K562 (cell line): ENCODE measurements around the gene RPE. TPM values are rescaled to one million over a fixed set of nuclear protein-coding genes. Genes with fewer than 3 reads are reported as not detected.

Experiments used
- ATAC-seq: fragments of 200-7000 bp; cut with Tn5 transposase; 3 replicates; pipeline ENCODE4 v1.9.1; 2020; ENCODE audit warnings: moderate library complexity
- BruUV-seq: library from RNA; stranded (reverse); fragments of 400-500 nt; replicated peaks from 2 replicates; lab custom pipeline; 2021; lab: Mats Ljungman, UMichigan
- CTCF ChIA-PET: fragments of 300-600 bp; formaldehyde crosslinking; extraction: SDS; loops from one replicate; lab custom pipeline; 2021; ENCODE audit warnings: low intra/inter-chr PET ratio; lab: Yijun Ruan, JAX
- POLR2A ChIA-PET: fragments of 300-600, 350-650 bp; sonication (Branson Sonifier 250); formaldehyde crosslinking; extraction: SDS; loops from one replicate; lab custom pipeline; 2021; ENCODE audit warnings: antibody characterized with exemption, inconsistent platforms; lab: Yijun Ruan, JAX
- DNase-seq, 4 experiments: peaks; one replicate each; pipeline versions ENCODE4 v3.0.0 to v3.0.0-alpha.2; 2011 to 2018; ENCODE audit warnings: low spot score in 3 of 4, mixed read lengths in 3 of 4; ENCODE audit errors: extremely low read depth in 1 of 4
- FAIRE-seq: peaks from 2 replicates; lab custom pipeline; 2011; peaks lifted over from hg19 to GRCh38; lab: Jason Lieb, UNC
- H2AFZ ChIP-seq: 2 replicates; pipeline ENCODE4 v1.6.0; 2011; ENCODE audit warnings: low read depth, low read length, control low read depth, inconsistent platforms
- H3K27ac ChIP-seq: fragments of 200-600 bp; 3 replicates; pipeline ENCODE4 v1.8.0; 2011; ENCODE audit warnings: low read depth, mild to moderate bottlenecking, control low read depth, inconsistent platforms, low read length, moderate library complexity, mixed read lengths; ENCODE audit errors: extremely low read depth
- H3K27me3 ChIP-seq, 2 experiments: fragments of 300-600 bp in 1 of 2; 2 replicates in 1 of 2; 3 replicates in 1 of 2; pipeline versions ENCODE4 v1.6.0 to v1.8.0; 2011; ENCODE audit warnings: inconsistent platforms in 2 of 2, low read length in 2 of 2, mild to moderate bottlenecking in 1 of 2, mixed read lengths in 1 of 2, moderate library complexity in 1 of 2; ENCODE audit not compliant: control insufficient read depth in 2 of 2, insufficient read depth in 2 of 2
- H3K36me3 ChIP-seq: fragments of 300-600 bp; 3 replicates; pipeline ENCODE4 v1.8.0; 2011; ENCODE audit warnings: mild to moderate bottlenecking, low read length, inconsistent platforms; ENCODE audit not compliant: control insufficient read depth, insufficient read depth
- H3K4me1 ChIP-seq, 2 experiments: fragments of 200-600 bp in 1 of 2; replicated peaks in 1 of 2; 2 replicates in 1 of 2; 3 replicates in 1 of 2; pipeline versions ENCODE4 v1.5.1 to v1.8.0; 2011; ENCODE audit warnings: inconsistent platforms in 2 of 2, low read length in 2 of 2, mild to moderate bottlenecking in 1 of 2, mixed read lengths in 1 of 2, moderate library complexity in 1 of 2; ENCODE audit not compliant: control insufficient read depth in 2 of 2, insufficient read depth in 2 of 2
- H3K4me2 ChIP-seq: 2 replicates; pipeline ENCODE4 v1.6.1; 2011; ENCODE audit warnings: low read length, control low read depth, inconsistent platforms, mixed read lengths; ENCODE audit not compliant: insufficient read depth
- H3K4me3 ChIP-seq: fragments of 200-600 bp; sonication (generic), shearing (Covaris generic); 2 replicates; pipeline ENCODE4 v1.5.1; 2016; ENCODE audit warnings: control low read depth, inconsistent platforms
- H3K79me2 ChIP-seq: fragments of 200-600 bp; 3 replicates; pipeline ENCODE4 v1.8.0; 2011; ENCODE audit warnings: low read length, inconsistent platforms; ENCODE audit not compliant: control insufficient read depth, insufficient read depth
- H3K9ac ChIP-seq, 2 experiments: 2 replicates each; pipeline versions ENCODE4 v1.6.0 to v1.6.1; 2011; ENCODE audit warnings: low read depth in 2 of 2, low read length in 2 of 2, control low read depth in 1 of 2, inconsistent platforms in 1 of 2, mild to moderate bottlenecking in 1 of 2, mixed read lengths in 1 of 2; ENCODE audit not compliant: insufficient read depth in 1 of 2
- H3K9me1 ChIP-seq: one replicate; pipeline ENCODE4 v1.6.0; 2011; ENCODE audit warnings: inconsistent platforms, mild to moderate bottlenecking, low read length, moderate library complexity; ENCODE audit not compliant: control insufficient read depth, insufficient read depth
- H3K9me3 ChIP-seq: replicated peaks from 2 replicates; pipeline ENCODE4 v1.5.1; 2011; ENCODE audit warnings: low read depth, low read length, inconsistent platforms; ENCODE audit not compliant: control insufficient read depth, insufficient read depth
- H4K20me1 ChIP-seq: replicated peaks from 2 replicates; pipeline ENCODE4 v1.6.1; 2011; ENCODE audit warnings: low read length, inconsistent platforms, mixed read lengths; ENCODE audit not compliant: control insufficient read depth, insufficient read depth
- DPF2 ChIP-seq: fragments of 450-650 bp; IDR thresholded peaks from 2 replicates; pipeline ENCODE4 v1.6.1; 2016
- MBD2 ChIP-seq: sonication (generic); IDR thresholded peaks from 2 replicates; pipeline ENCODE4 v1.6.1; 2016; ENCODE audit warnings: low read depth, borderline replicate concordance
- MEIS2 ChIP-seq: fragments of 450-650 bp; IDR thresholded peaks from 2 replicates; pipeline ENCODE4 v1.6.1; 2014; ENCODE audit warnings: mild to moderate bottlenecking; ENCODE audit not compliant: partially characterized antibody
- RBM22 ChIP-seq: fragments of 200-400 bp; formaldehyde crosslinking; IDR thresholded peaks from 2 replicates; pipeline ENCODE4 v1.6.1; 2018; ENCODE audit warnings: low read length, low read depth; ENCODE audit not compliant: poor library complexity, severe bottlenecking
- SPI1 ChIP-seq: IDR thresholded peaks from 2 replicates; pipeline ENCODE4 v1.6.1; 2011; ENCODE audit warnings: low read depth, low read length, control low read depth, borderline replicate concordance
- ZBED1 ChIP-seq: IDR thresholded peaks from 2 replicates; pipeline ENCODE4 v1.6.1; 2014
- WGBS: fragments of 100-300 bp; shearing (Covaris generic); methylation state at CpG from one replicate; pipeline ENCODE4 v1.1.6; 2016; ENCODE audit warnings: low coverage, mixed read lengths; ENCODE audit not compliant: insufficient coverage; ENCODE audit errors: missing lambda C conversion rate; 5-methylcytosine and 5-hydroxymethylcytosine counted together
- in situ Hi-C: fragments of 300-500 bp; cut with MboI; formaldehyde crosslinking; loops from 4 replicates; pipeline ENCODE4 v1.15.0; 2018; ENCODE audit warnings: inconsistent platforms, mixed read lengths
- intact Hi-C: fragments of 100-400 bp; cut with micrococcal nuclease; formaldehyde crosslinking; loops from 2 replicates; pipeline ENCODE4 v1.14.2; 2022
- polyA plus RNA-seq, 8 experiments: library from polyadenylated mRNA; depleted of rRNA in 4 of 8; stranded (reverse) in 5 of 8; unstranded in 3 of 8; fragments of >200 nt; fragmentation: Nextera tagmentation in 2 of 8; fragmentation: Illumina TruSeq in 1 of 8; extraction: Ambion mirVana in 2 of 8; extraction: Trizol in 1 of 8; gene quantifications; 2 replicates each; pipeline versions ENCODE4 v1.2.1 to v1.2.3, GENCODE V29; 2011 to 2014; ENCODE audit warnings: inconsistent platforms in 1 of 8, missing spikeins in 1 of 8
- total RNA-seq, 7 experiments: library from RNA; depleted of rRNA in 6 of 7; stranded (reverse); fragments of >200 nt in 6 of 7; fragmentation: Illumina TruSeq in 2 of 7; extraction: Trizol in 2 of 7; gene quantifications; 2 replicates each; pipeline versions ENCODE4 v1.2.1 to v1.2.3, GENCODE V29; 2011 to 2021; ENCODE audit warnings: low replicate concordance in 1 of 7
- TF ChIP-seq, protein P1 (sequence below): fragments of 250-450 bp; sonication (Bioruptor Pico); IDR thresholded peaks from 2 replicates; pipeline ENCODE4 v1.8.0; 2021; ENCODE audit warnings: moderate library complexity, mild to moderate bottlenecking, inconsistent platforms
- TF ChIP-seq, protein P2 (sequence below), 2 experiments: IDR thresholded peaks in 1 of 2; conservative IDR thresholded peaks in 1 of 2; 2 replicates each; pipeline ENCODE4 v1.6.1; 2016; ENCODE audit warnings: low read depth in 2 of 2, mild to moderate bottlenecking in 1 of 2, missing compliant biosample characterization in 1 of 2, missing genetic modification characterization in 1 of 2, moderate library complexity in 1 of 2
- TF ChIP-seq, protein P3 (sequence below): fragments of 250-450 bp; sonication (Bioruptor Pico); IDR thresholded peaks from 2 replicates; pipeline ENCODE4 v1.5.0; 2021; ENCODE audit warnings: mild to moderate bottlenecking, borderline replicate concordance

The RPE gene
- total and polyA plus RNA-seq, 9 of the 15 experiments (the other 6 are each of a cell fraction or from before 2014, with no cell fraction given) = 33.5 to 65.3 (median 50.4) TPM

DNA sequence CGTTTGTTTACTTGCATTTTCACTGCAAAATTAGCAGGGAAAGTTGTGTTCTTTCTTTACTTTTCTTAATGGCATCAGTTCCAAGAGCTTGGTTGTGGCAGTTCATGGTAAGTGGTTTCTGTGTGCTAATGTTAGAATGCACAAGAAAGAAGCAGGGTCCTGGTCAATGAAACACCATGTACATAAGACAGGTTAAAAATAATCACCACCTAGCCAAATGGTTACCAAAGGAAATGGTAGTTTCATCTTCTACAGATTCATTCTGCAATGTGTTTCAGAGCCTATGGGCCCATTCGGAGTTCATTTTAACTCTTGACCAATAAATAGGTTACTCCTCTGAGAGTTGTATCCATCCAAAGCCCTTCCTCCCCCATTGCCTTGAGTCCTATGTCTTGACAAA, 18.1 kb upstream of the RPE start:
- Histone ChIP-seq H3K4me1 (no peaks in the 10 kb centered on the region; a peak in 2 of 5 replicates), H3K27me3 (no peaks in the 10 kb centered on the region), H3K4me2 (no peak overlapping the region), H2AFZ (no peak overlapping the region), H3K9ac (no peak overlapping the region), H4K20me1 (no peaks in the 10 kb centered on the region), H3K27ac (no peak overlapping the region), H3K9me3 (no peaks in the 10 kb centered on the region), H3K9me1 (no peaks in the 10 kb centered on the region), H3K4me3 (no peak overlapping the region), H3K36me3 (no peaks in the 10 kb centered on the region), H3K79me2 (no peaks in the 10 kb centered on the region)
- POLR2A ChIA-PET = interaction anchor here (1.0 kb wide), 1 partner anchor 225 kb away, joined by 3 read pairs; no protein-coding TSS in a partner anchor
- WGBS = 13% methylated on average over 2 of the region's 2 CpGs
- intact Hi-C loops = no loop called here
- CTCF ChIA-PET = no interaction called here
- in situ Hi-C loops = no loop called here
- TF ChIP-seq, protein P1, sequence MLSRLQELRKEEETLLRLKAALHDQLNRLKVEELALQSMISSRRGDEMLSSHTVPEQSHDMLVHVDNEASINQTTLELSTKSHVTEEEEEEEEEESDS (CRISPR knock-in tag) = no peak
- TF ChIP-seq RBM22 (no peak), DPF2 (no peak)
- DNase-seq (no peak), ATAC-seq (no peak), FAIRE-seq (no peak)
- no TSS peak for BruUV-seq

DNA sequence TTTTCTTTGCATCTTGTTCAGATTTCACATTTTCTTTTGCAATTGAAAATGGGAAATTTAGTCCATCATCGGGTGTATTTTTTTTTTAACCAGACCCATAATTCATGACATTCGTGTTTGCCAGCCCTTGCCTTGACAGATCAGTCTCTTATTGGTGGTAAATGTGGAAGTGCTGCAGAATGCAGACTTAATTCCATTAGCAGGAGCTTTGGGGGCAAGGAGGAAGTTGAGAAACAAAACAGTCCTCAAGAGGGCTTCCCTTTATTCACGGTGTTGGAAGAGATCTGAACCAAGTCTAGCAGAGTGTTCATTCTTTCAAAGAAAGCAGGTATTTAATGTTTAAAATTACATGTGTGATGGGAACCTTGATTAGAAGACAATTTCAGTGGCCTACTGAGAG, 16.6 kb upstream of the RPE start:
- in situ Hi-C loops (no loop called here), intact Hi-C loops (loop anchor here (5.0 kb wide), 1 partner anchor 186 kb away; the partner anchor contains the start of gene KANSL1L)
- POLR2A ChIA-PET = no interaction called here
- FAIRE-seq (no peak), DNase-seq (no peak), ATAC-seq (no peak)
- Histone ChIP-seq H3K4me3 (no peak overlapping the region), H3K79me2 (no peaks in the 10 kb centered on the region), H3K9me1 (no peaks in the 10 kb centered on the region), H4K20me1 (no peaks in the 10 kb centered on the region), H3K27me3 (no peaks in the 10 kb centered on the region), H3K9me3 (no peaks in the 10 kb centered on the region), H3K4me1 (no peaks in the 10 kb centered on the region; a peak in 2 of 5 replicates), H2AFZ (no peak overlapping the region), H3K36me3 (no peaks in the 10 kb centered on the region), H3K9ac (no peak overlapping the region), H3K27ac (no peak overlapping the region), H3K4me2 (no peak overlapping the region)
- 0% methylated on average over 2 of the region's 3 CpGs for WGBS
- CTCF ChIA-PET = interaction anchor here (0.9 kb wide), 1 partner anchor 209 kb away, joined by 3 read pairs; no protein-coding TSS in a partner anchor
- TF ChIP-seq MEIS2 (peak; percentile 41), ZBED1 (no peak), SPI1 (peak; percentile 40; the same call in 1 of the 2 replicates), MBD2 (no peak)
- TF ChIP-seq, protein P2, sequence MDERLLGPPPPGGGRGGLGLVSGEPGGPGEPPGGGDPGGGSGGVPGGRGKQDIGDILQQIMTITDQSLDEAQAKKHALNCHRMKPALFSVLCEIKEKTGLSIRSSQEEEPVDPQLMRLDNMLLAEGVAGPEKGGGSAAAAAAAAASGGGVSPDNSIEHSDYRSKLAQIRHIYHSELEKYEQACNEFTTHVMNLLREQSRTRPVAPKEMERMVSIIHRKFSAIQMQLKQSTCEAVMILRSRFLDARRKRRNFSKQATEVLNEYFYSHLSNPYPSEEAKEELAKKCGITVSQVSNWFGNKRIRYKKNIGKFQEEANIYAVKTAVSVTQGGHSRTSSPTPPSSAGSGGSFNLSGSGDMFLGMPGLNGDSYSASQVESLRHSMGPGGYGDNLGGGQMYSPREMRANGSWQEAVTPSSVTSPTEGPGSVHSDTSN (CRISPR knock-in tag; IDR thresholded peaks at IDR 0.05; ENCODE audit: low read depth) = no peak
- TF ChIP-seq, protein P2 (tag; conservative IDR thresholded peaks at IDR 0.05; ENCODE audit: low read depth) = no peak
- TF ChIP-seq, protein P3, sequence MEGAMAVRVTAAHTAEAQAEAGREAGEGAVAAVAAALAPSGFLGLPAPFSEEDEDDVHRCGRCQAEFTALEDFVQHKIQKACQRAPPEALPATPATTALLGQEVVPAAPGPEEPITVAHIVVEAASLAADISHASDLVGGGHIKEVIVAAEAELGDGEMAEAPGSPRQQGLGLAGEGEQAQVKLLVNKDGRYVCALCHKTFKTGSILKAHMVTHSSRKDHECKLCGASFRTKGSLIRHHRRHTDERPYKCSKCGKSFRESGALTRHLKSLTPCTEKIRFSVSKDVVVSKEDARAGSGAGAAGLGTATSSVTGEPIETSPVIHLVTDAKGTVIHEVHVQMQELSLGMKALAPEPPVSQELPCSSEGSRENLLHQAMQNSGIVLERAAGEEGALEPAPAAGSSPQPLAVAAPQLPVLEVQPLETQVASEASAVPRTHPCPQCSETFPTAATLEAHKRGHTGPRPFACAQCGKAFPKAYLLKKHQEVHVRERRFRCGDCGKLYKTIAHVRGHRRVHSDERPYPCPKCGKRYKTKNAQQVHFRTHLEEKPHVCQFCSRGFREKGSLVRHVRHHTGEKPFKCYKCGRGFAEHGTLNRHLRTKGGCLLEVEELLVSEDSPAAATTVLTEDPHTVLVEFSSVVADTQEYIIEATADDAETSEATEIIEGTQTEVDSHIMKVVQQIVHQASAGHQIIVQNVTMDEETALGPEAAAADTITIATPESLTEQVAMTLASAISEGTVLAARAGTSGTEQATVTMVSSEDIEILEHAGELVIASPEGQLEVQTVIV (CRISPR knock-in tag) = no peak
- BruUV-seq = no TSS peak
